Stimulated activated CD8-positive, alpha-beta memory T cell treated with anti-CD3 and anti-CD28 coated beads, Interleukin-7, amount 100 ng/mL, for 48 hours (primary cell): Measurements from ENCODE around the gene FANK1.
"Not testable (repeated sequence)": the region's sequence is repeated elsewhere in the genome, so short reads cannot be mapped to it uniquely, and the experiment has no call there.

ENCODE experiments used
- DNase-seq, 2 donors: peaks; one replicate each; pipeline ENCODE4 v3.0.0-alpha.2; 2020; ENCODE audit warnings: low read depth in 1 of 2; ENCODE audit errors: extremely low read depth in 1 of 2

The FANK1 gene

DNA sequence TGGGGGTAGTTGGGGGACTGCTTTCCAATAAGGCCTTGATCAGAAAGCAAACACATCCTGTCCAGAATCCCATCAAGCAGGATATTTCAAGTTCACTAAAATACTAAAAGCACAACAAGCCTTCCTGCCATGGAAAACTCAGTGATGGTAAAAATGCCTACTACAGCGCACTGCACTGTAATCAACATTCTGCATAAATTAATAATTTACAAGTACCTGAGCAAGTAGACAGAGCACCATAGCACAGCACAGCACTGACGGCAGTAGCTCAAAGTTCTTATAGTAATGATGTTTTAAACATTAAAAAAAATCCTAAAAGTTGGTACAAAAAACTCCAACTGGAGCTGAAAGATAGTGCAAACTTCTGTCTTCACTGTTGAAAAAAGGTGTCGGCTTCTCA, 120.5 kb downstream of the FANK1 start:
- DNase-seq: no peak

DNA sequence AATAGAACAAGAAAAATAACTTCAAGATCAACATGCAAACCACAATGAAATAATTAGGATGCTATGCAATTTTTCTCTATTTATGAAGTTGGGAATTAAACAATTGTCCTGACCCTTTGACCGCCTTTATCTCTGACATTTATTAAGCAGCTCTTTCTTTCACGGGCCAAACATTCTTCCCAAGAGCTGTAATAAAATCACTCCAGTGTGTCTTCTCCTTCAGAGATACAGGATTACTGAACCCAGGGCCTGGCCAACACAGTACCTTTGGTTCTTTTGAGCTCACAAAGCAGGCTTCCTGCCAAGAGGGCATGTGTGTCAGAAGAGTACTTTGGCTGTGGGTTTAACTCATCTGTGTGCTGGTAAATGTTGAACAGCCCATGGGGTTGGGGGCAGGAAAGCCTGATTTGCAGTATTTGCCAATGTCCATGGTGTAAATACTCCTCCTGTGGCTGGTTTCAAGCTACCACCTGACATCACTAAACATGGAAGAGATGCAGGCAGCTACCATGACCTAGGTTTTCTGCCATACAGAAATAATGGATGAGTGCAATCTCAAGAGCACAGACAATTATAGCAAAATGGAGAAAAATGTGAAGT, 121.7 kb downstream of the FANK1 start:
- no peak for DNase-seq

DNA sequence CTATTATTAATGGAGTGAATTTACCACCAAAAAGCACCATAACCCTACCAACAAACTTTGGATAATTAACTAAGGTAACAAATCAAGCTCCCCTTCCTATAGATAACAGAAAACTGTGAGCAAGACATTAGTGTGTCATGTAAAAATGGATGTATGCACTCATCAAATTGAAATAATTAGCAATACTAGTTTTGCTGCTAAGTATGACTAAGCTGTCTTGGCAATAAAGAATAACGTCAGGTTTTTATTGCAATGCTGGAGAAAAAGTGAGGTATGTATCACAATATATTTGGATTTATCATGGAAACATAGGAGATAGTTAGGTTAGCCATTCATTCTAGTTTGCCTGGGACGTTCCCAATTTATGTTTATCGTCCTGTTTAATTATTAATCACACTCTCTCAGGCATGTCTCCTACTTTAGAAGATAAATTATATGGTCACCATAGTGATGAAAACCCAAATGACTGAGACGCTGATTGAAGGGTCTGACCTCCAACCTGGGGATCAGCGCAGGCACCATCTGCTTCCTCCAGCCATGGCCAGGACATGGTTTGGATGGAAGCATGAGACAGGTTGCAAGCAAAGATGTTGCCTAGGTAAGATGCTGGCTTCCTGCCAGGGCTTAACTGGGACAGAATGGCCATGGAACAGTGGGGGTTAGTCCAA, 125.6 kb downstream of the FANK1 start:
- DNase-seq: no peak

GRCh38 chr10:126022841-126023240, 126.5 kb downstream of the FANK1 start:
- no peak for DNase-seq

DNA sequence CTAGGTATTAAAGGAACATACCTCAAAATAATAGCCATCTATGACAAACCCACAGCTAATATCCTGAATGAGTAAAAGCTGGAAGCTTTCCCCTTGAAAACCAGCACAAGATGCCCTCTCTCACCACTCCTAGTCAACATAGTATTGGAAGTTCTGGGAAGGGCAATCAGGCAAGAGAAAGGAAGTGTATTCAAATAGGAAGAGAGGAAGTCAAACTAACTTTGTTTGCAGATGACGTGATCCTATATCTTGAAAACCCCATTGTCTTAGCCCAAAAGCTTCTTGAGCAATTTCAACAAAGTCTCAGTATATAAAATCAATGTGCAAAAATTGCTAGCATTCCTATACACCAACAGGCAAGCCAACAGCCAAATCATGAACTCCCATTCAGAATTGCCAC, 131.3 kb downstream of the FANK1 start:
- DNase-seq: no peak

DNA sequence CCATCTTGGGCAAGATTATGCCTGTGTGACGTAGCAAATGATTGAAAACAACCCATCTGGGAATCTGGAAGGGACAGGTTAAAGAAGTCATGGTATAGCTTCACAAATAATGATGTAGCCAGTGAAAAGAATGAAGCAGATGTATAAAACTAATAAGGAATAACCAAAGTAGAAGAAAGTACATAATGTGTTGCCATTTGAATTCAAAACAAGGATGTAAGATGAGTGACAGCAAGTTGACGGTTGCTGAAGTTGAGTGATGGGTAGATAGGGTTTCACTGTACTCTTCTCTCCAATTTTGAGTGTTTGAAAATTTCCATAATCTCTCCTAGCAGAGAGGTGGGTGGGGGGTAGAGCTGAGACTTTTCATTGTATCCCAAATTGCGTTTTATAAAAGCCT, 133.6 kb downstream of the FANK1 start:
- no peak for DNase-seq

GRCh38 chr10:126034586-126034985, 138.2 kb downstream of the FANK1 start:
- no peak for DNase-seq

DNA sequence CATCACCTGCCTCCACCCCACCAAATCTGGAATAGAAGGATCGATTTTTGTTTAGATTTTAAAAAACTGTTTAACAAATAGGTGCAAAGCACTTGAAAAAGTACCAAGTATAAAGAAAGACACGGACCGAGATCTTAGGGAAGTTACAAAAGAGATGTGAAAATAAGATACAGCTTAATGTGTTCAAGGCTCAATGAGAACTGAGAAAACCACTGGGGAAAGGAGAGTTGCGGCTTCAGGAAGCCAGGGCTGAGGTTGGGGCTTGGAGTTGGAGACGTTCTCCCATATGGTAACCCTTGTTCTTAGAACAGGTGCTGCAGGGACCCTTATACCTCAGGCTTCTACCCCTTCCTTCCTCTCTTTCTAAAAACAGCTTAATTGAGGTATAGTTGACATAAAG, 140.2 kb downstream of the FANK1 start:
- no peak for DNase-seq

GRCh38 chr10:126037946-126038345, 141.6 kb downstream of the FANK1 start:
- DNase-seq: no peak

- DNase-seq: no peak
Observed at GRCh38 chr10:126041117-126041516, 144.8 kb downstream of the FANK1 start.

DNA sequence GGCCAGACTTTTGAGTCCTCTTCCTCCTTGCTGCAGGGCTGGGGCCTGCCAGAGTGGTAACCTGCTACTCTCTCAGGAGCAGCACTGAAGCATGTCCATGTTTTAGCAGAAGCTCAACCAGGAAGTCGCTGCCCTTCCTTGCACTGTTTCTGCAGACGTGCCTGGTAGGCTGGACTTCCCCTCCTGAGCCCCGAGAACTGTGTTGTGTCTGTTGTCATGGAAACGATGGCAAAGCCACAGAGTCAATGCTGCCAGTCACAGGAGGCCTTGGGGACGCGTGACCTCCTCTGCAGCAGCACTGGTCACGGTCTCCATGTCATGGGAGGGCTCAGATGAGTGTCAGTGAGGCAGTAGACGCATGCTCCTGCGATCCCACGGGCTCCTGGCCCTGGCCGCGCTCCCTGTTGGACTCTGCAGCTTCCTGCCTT, 145.5 kb downstream of the FANK1 start:
- peak; percentile 33 to 72 for DNase-seq

- DNase-seq: no peak
Observed at GRCh38 chr10:126042354-126042753, 146.0 kb downstream of the FANK1 start.

GRCh38 chr10:126042906-126043305, 146.5 kb downstream of the FANK1 start:
- no peak for DNase-seq

DNA sequence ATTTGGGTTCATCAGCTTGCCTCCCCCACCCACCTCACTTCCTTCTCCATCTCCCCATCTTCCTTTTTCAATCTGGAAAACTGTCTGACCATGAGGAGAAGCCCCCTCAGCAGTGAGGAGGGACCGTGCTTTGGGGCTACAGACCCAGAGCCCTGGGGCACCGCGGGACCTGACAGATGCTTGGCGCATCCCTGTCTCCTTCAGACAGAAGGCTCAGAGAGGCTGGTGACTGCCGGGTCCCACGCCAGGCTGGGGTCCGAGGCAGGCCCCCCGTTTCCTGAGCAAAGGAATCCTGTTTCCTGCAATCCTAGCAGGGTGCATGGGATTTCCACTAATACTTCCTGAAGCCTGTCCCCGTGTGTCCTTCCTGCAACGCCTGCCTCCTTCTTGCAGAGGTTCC, 147.0 kb downstream of the FANK1 start:
- no peak for DNase-seq

DNA sequence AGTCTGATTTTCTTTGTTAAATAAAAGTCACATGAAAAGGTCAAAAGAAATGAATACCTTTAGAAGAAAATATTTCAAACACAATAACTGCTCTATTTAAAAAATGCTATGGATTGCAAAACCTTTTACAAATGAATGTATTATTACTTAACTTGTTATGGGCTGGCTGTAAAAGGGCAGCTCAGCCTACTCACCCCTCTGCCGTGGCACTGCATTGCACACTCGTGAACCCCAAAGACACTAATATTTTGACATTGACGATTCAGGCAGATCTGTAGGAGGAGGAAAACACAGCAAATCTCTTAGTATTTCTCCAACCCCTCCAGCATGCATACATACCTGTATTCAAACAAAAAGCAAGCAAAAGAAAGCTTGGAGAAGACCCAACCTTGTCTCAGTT, 149.5 kb downstream of the FANK1 start:
- DNase-seq: no peak

- DNase-seq: no peak
Observed at GRCh38 chr10:126046831-126047230, 150.5 kb downstream of the FANK1 start.

DNA sequence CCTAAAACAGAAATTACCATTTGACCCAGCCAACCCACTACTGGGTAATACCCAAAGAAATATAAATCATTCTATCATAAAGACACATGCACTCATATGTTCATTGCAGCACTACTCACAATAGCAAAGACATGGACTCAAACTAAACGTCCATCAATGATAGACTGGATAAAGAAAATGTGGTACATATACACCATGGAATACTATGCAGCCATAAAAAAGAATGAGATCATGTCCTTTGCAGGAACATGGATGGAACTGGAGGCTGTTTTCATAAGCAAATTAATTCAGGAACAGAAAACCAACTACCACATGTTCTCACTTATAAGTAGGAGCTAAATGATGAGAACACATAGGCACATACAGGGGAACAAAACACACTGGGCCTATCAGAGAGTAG, 151.4 kb downstream of the FANK1 start:
- DNase-seq: not testable (repeated sequence)

- DNase-seq: no peak
Observed at GRCh38 chr10:126049759-126050700, 153.7 kb downstream of the FANK1 start.

DNA sequence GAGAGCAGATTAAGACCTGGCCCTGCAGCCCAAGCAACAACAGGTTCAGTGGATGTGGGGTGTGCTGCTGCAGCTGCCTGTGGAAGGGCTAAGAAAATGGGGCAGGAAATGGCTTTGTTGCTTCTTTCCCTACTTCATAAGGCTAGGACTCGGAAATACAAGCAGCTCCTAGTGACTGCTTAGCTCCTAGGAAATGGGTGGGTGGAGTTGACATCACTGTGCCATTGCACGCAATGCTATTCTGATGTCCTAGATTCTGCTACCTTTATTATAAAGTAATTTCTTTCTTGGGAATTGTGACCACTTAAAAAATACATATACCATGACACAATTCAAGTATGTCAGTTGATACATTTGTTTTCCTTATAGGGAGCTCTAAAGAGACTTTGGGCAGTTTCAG, 155.8 kb downstream of the FANK1 start:
- DNase-seq: no peak

DNA sequence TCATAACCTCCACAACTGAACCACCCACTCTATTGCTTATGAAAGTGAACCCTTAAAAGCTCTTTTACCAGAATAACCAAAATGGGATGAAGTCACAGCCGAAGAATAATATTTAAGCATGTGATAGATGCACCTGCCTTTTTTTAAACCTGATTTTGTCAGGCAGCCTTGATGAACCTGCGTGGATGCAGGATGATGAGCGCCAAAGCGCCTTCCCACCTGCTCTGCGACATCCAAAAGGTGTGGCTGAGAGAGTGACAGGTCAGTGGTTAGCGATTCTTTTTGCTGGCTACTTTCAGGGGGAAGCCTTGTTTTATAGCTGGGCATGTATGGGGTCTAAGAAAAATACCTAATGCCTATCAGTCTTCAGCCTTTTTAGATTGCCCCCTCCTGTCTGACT, 157.8 kb downstream of the FANK1 start:
- DNase-seq: no peak

GRCh38 chr10:126057494-126057893, 161.1 kb downstream of the FANK1 start:
- DNase-seq: no peak

- DNase-seq: no peak
Observed at GRCh38 chr10:126058104-126058503, 161.7 kb downstream of the FANK1 start.
